ENCODE measurements around the gene GTSF1L.

Gene GTSF1L

GRCh38 chr20:43748274-43748673 lies 21.5 kb upstream of the GTSF1L start:
- DNase-seq (ENCODE audit: low read depth) = no peak

GRCh38 chr20:43746344-43747137 lies 19.7 kb upstream of the GTSF1L start:
- DNase-seq (ENCODE audit: low read depth) = no peak
- H3K4me3 ChIP-seq (ENCODE audit: low read depth, low read length) = no peak overlapping the region

More at GRCh38 chr20:43748274-43748673, 21.5 kb upstream of the GTSF1L start:
- no peak overlapping the region for H3K4me3 ChIP-seq (ENCODE audit: low read depth, low read length)

GRCh38 chr20:43744966-43745730 lies 18.3 kb upstream of the GTSF1L start:
- H3K4me3 ChIP-seq (ENCODE audit: low read depth, low read length) = no peak overlapping the region
- DNase-seq (ENCODE audit: low read depth) = no peak

GRCh38 chr20:43744151-43744611 lies 17.4 kb upstream of the GTSF1L start:
- H3K4me3 ChIP-seq (ENCODE audit: low read depth, low read length) = no peak overlapping the region
- no peak for DNase-seq (ENCODE audit: low read depth)

- no peak overlapping the region for H3K4me3 ChIP-seq (ENCODE audit: low read depth, low read length)
- no peak for DNase-seq (ENCODE audit: low read depth)
These were observed 13.8 kb upstream of the GTSF1L start for GRCh38 chr20:43740642-43741041.

GRCh38 chr20:43739148-43739749 lies 12.4 kb upstream of the GTSF1L start:
- H3K4me3 ChIP-seq (ENCODE audit: low read depth, low read length) = no peak overlapping the region
- DNase-seq (ENCODE audit: low read depth) = no peak

- DNase-seq (ENCODE audit: low read depth) = no peak
- no peak overlapping the region for H3K4me3 ChIP-seq (ENCODE audit: low read depth, low read length)
These were observed 11.1 kb upstream of the GTSF1L start for GRCh38 chr20:43737925-43738324.

GRCh38 chr20:43736588-43737158 lies 9.9 kb upstream of the GTSF1L start:
- no peak for DNase-seq (ENCODE audit: low read depth)

GRCh38 chr20:43731927-43732326 lies 5.1 kb upstream of the GTSF1L start:
- DNase-seq (ENCODE audit: low read depth) = no peak
- no peak overlapping the region for H3K4me3 ChIP-seq (ENCODE audit: low read depth, low read length)

More at GRCh38 chr20:43736588-43737158, 9.9 kb upstream of the GTSF1L start:
- H3K4me3 ChIP-seq (ENCODE audit: low read depth, low read length) = no peak overlapping the region

- no peak overlapping the region for H3K4me3 ChIP-seq (ENCODE audit: low read depth, low read length)
- DNase-seq (ENCODE audit: low read depth) = peak; percentile 36
These were observed 4.7 kb upstream of the GTSF1L start for GRCh38 chr20:43731469-43731868.

GRCh38 chr20:43728686-43729255 lies 2.0 kb upstream of the GTSF1L start:
- no peak overlapping the region for H3K4me3 ChIP-seq (ENCODE audit: low read depth, low read length)
- DNase-seq (ENCODE audit: low read depth) = no peak

GRCh38 chr20:43727980-43728590 lies 1.3 kb upstream of the GTSF1L start:
- no peak for DNase-seq (ENCODE audit: low read depth)
- no peak overlapping the region for H3K4me3 ChIP-seq (ENCODE audit: low read depth, low read length)

GRCh38 chr20:43726333-43726732 lies 469 bp downstream of the GTSF1L start:
- no peak overlapping the region for H3K4me3 ChIP-seq (ENCODE audit: low read depth, low read length)

GRCh38 chr20:43725666-43726065 lies 1.1 kb downstream of the GTSF1L start:
- no peak overlapping the region for H3K4me3 ChIP-seq (ENCODE audit: low read depth, low read length)
- no peak for DNase-seq (ENCODE audit: low read depth)

More at GRCh38 chr20:43726333-43726732, 469 bp downstream of the GTSF1L start:
- no peak for DNase-seq (ENCODE audit: low read depth)

- H3K4me3 ChIP-seq (ENCODE audit: low read depth, low read length) = no peak overlapping the region
- no peak for DNase-seq (ENCODE audit: low read depth)
These were observed 2.4 kb downstream of the GTSF1L start for GRCh38 chr20:43724383-43724782.

- DNase-seq (ENCODE audit: low read depth) = no peak
- no peak overlapping the region for H3K4me3 ChIP-seq (ENCODE audit: low read depth, low read length)
These were observed 3.1 kb downstream of the GTSF1L start for GRCh38 chr20:43723735-43724134.

GRCh38 chr20:43723186-43723585 lies 3.6 kb downstream of the GTSF1L start:
- no peak for DNase-seq (ENCODE audit: low read depth)
- no peak overlapping the region for H3K4me3 ChIP-seq (ENCODE audit: low read depth, low read length)

GRCh38 chr20:43722153-43722505 lies 4.7 kb downstream of the GTSF1L start:
- no peak for DNase-seq (ENCODE audit: low read depth)

GRCh38 chr20:43721429-43722152 lies 5.2 kb downstream of the GTSF1L start:
- no peak for DNase-seq (ENCODE audit: low read depth)

More at GRCh38 chr20:43722153-43722505, 4.7 kb downstream of the GTSF1L start:
- no peak overlapping the region for H3K4me3 ChIP-seq (ENCODE audit: low read depth, low read length)

More at GRCh38 chr20:43721429-43722152, 5.2 kb downstream of the GTSF1L start:
- no peak overlapping the region for H3K4me3 ChIP-seq (ENCODE audit: low read depth, low read length)
